ENCODE data around the gene NF2. TPM values are rescaled to one million over a fixed set of nuclear protein-coding genes. Genes with fewer than 3 reads are reported as not detected.

The NF2 gene
- total RNA-seq, 1 donor from 2014 or later = 32.3 TPM

- no peak for ATAC-seq
Measured at GRCh38 chr22:29726106-29726505, 122.7 kb downstream of the NF2 start.

DNA sequence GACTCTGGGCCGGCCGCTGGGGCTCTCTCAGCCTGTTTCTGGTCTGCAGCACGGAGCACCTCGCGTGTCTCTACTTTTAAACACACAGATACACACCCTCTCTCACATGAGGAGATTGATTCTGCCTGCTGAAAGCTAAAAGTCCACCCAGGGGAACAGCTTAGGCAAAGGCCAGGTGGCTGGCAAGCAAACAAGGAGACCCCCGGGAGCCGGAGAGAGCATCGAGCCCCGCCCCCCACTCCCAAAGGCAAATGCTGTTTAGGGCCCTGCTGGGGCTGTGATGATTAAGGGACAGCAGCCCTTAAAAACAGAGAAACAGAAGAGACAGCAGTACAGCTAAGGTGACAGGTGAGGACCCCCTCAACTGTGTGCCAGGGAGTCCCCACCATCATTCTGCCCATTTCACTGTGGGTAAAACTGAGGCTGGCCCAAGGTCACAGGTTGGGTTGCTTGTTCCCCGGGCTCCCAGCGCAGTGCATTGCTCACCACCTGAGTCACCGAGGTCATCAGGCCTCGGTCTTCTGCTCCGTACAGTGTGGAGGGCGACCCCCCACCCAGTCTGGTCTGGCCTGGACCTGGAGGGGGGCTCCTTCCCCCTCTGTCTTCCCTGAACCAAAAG, 123.2 kb downstream of the NF2 start:
- no peak for ATAC-seq

- no peak for ATAC-seq
Measured at GRCh38 chr22:29727131-29727523, 123.7 kb downstream of the NF2 start.

- ATAC-seq = no peak
Measured at GRCh38 chr22:29729161-29729560, 125.7 kb downstream of the NF2 start.

- no peak for ATAC-seq
Measured at GRCh38 chr22:29731058-29731850, 127.8 kb downstream of the NF2 start.

- peak; percentile 2 for ATAC-seq
Measured at GRCh38 chr22:29732883-29733282, 129.4 kb downstream of the NF2 start.

DNA sequence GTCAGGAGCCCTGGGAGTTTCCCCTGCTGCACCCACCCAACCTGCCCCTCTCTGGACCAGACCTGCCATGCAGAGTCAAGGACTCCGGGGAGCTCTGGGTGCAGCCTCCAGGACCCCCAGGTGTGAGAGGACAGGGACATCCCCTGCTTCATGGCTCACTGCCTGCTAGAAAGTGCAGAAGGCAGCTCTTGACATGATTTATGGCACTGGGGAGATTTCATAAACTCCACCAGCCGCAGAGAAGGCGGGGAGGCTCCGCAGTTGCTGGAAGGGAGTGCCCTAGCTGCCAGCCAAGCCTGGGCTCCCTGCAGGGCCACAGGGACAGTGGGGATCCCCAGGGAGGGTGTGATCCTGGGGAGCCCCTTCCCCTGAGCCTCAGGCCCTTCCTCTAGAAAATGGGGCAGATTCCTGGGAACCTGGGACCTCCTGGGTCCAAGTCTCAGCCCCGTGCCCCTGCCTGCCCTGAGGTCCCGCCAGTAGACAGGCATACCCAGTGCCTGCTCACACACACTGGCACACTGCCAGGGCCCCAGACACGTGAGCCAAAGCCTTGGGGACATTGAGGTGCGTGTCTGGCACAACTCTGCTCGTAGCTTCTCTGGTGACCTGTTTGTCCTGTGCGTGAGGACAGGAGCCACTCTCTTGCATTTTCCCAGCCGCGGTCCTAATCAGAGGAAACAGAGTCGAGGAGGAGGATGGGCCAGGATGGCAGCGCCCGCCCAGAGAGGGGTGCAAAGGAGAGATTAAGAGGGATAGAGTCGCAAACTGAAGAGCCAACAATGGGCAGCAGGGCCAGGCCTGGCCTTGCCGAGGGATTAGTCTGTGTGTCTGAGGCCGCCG, 130.1 kb downstream of the NF2 start:
- ATAC-seq = peak; percentile 52

DNA sequence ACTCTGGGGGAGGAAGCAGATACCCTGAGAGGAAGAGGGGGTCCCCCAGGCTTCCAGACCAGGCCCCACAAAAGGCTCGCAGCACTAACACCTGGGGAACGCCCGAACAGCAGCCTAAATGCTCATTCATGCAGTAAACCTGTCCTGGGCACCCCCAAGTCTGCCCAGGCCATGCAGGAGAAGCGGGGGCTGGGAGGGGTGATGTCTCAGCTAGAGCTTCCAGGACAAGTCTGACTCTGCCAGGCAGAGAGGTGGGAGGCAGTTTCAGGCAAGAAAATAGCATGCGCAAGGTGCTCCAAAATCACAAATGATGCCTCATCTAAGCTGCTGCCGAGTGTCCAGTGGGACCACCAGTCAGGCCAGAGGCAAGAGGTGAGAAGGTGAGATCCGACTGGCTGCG, 131.0 kb downstream of the NF2 start:
- ATAC-seq = no peak

- no peak for ATAC-seq
Measured at GRCh38 chr22:29734838-29735237, 131.4 kb downstream of the NF2 start.

- no peak for ATAC-seq
Measured at GRCh38 chr22:29735416-29735815, 132.0 kb downstream of the NF2 start.

- no peak for ATAC-seq
Measured at GRCh38 chr22:29737251-29738117, 134.1 kb downstream of the NF2 start.

DNA sequence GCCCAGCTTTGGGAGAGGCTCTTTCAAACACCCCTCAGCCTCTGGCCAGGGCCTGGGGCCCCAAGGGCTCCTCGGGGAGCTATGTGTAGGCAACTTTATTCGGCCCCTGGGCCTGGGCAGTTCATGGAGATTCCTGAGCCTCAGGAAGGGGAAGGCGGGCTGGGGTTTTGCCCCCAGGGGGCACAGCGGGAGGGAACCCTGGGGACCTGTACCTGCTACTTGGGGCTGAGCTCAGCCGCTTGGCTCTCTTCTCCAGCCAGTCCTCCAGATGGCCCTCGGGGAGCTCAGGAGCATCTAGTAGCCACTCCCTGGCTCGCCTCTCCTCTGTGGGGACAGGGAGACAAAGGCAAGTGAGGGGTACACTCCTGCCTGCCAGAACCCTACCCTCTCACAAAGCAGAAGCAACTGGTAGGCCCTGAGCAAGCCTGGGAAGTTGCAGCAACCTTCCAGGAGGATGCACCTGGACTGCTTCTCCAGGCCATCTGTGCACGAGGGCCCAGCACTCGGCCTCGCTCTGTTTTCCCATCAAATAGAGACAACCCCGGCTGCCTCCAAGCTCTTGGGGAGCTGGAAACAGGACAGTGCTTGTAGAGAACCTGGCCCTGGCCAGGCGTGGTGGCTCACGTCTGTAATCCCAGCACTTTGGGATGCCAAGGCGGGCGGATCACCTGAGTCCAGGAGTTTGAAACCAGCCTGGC, 134.8 kb downstream of the NF2 start:
- ATAC-seq = no peak

DNA sequence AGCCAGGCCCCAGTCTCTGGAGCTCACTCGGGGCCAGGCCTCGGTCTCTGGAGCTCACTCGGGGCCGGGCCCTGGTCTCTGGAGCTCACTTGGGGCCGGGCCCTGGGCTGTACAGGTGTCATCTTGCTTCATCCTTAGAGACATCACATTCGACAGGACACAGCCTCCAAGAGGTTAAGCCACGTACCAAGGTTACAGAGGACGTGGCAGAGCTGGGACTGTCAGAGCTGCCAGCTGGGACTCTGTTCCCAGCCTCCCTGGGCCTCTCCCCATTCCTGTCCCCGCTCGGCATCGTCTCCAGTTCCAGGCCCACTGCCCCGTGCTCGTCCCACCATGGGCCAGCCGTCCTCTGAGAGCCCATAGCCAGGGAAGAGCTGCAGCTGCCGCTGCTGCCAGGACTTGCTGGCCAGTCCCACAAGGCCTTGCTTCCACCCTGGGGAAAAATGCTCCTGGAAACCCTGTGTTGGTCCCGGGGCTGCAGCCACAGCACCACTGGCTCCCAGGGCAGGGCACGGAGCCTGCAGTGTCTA, 136.0 kb downstream of the NF2 start:
- no peak for ATAC-seq

GRCh38 chr22:29740216-29740615, 136.8 kb downstream of the NF2 start:
- no peak for ATAC-seq

DNA sequence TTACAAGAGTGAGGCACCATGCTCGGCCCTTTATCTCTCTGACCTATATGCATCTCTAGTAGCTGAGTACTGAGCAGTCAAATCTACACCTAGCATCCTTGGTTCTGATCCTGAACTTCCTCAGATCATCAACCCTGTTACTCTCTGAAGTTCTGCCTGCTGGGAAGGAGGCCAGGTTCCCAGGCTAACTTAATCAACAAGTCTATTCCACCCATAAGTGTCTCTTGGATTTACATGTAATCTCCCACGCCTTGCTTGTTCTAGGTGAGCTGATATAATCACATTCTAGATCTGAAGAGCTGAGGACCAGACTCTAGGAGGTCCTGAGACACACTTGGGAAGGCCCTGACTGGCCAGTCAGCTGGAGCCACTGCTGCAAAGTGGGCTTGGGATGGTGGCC, 138.5 kb downstream of the NF2 start:
- no peak for ATAC-seq

GRCh38 chr22:29742326-29742725, 138.9 kb downstream of the NF2 start:
- ATAC-seq = no peak

DNA sequence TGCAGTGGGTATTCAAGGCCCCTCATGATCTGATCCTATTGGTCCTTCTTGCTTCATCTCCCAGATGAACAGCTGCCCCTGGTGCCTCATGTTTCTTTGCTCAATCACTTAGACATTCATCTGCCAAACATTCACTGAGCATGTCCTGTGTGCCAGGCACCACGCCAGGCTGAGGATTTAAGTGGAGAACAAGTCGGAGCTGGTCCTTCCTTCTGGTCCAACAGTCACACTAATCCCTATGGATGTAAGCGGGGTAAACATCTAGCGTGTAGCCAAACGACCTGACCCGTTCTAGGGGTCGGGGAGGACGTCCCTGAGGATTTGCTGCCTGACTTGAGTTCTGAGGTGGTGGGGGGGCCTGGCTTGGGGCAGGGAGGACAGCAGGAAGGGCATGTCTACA, 141.5 kb downstream of the NF2 start:
- peak; percentile 75 for ATAC-seq

DNA sequence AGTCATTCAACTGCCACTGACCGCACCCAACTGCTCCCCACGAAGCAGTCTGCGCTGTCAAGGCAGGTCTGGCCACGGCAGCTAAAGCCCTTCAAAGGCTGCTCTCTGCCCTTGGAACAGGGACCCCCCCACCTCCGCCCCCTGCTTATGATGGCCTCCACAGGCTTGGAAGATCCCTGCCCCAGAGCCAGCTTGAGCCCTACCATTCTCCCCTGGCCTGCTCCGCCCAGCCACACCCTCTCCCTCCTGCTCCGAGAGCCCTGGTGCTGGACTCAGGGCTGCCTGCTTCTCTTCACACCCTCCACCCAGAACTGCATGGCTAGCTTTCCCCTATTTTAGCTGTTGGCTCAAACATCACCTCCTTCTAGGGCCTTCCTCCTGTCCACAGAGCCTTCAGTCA, 144.4 kb downstream of the NF2 start:
- peak; percentile 66 for ATAC-seq

All from esophagus mucosa (tissue), 1 donor.